ENCODE data around the gene FAM117A. TPM values are rescaled to one million over a fixed set of nuclear protein-coding genes. Genes with fewer than 3 reads are reported as not detected.

The FAM117A gene
- total RNA-seq, 6 experiments from 2014 or later: 4.4 to 7.3 (median 5.9) TPM

- Histone ChIP-seq H3K9me3 (no peaks in the 10 kb centered on the region), H3K27ac (peak overlapping the region in 1 of 3 donors; percentile 99), H3K4me3 (peak overlapping the region; percentile 92 to 99 (median 92)), H3K4me1 (peaks cover 0 to 30% (median 3%) of the 10 kb centered on the region in 4 donors), H3K36me3 (peaks cover 0 to 22% (median 7%) of the 10 kb centered on the region in 4 donors), H3K27me3 (no peaks in the 10 kb centered on the region)
- no peak for TF ChIP-seq POLR2A (IDR thresholded peaks at IDR 0.05)
- TF ChIP-seq, protein P1, sequence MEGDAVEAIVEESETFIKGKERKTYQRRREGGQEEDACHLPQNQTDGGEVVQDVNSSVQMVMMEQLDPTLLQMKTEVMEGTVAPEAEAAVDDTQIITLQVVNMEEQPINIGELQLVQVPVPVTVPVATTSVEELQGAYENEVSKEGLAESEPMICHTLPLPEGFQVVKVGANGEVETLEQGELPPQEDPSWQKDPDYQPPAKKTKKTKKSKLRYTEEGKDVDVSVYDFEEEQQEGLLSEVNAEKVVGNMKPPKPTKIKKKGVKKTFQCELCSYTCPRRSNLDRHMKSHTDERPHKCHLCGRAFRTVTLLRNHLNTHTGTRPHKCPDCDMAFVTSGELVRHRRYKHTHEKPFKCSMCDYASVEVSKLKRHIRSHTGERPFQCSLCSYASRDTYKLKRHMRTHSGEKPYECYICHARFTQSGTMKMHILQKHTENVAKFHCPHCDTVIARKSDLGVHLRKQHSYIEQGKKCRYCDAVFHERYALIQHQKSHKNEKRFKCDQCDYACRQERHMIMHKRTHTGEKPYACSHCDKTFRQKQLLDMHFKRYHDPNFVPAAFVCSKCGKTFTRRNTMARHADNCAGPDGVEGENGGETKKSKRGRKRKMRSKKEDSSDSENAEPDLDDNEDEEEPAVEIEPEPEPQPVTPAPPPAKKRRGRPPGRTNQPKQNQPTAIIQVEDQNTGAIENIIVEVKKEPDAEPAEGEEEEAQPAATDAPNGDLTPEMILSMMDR (IDR thresholded peaks at IDR 0.05): no peak
- ATAC-seq (no peak), DNase-seq (no peak)
- intact Hi-C loops (cut with DNase I): loop anchor here in 1 of 2 donors (5.0 kb wide), 1 partner anchor 69 kb away; no protein-coding TSS in a partner anchor
- 53% methylated on average over 10 of the region's 15 CpGs for WGBS (ENCODE audit: insufficient coverage, low coverage, low lambda C conversion rate, missing lambda C conversion rate)
Measured at GRCh38 chr17:49708515-49709183, 55.3 kb downstream of the FAM117A start.

DNA sequence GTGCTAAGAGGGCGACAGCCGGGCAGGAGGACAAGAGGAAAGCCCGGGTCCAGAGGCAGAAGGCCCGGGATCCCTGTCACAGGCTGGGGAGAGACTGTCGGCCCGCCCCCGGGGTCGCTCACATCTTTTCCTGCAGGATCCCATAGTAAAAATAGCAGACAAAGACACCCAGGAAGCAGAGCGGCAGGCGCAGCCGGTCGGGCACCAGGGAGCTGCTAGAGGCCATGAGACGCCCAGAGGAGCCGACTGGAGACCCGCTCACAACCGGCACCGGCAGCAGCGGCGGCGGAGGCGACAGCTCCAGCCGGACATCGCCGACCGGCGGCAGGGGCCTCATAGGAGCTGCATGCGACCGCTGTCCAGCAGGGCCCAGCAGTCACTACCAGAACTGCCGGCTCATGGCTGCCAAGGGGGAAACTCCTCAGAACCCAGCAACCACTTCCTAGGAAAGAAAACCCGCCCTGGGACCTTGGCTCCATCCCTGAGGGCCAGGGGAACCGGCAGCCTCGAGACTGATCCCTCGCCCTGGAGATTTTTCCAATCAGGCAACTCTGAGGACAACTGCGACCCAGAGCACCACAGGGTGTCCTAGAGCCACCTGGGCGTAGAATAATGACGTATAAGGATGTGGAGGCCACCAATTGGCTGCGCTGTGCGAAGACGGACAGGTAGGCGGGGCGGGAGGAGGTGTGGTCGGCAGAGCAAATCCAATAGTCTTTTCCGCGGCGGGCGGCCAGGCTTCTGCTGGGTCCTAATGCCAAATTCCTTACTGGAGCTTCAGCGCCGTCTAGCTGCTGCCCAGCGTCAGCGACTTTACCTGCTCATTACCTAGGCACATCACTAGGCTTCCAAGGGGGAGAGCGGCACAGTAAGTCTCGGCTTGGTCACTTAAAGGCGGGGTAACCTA lies 56.1 kb downstream of the FAM117A start, which contains the start of gene SLC35B1:
Gene SLC35B1 (minus strand): TSS at position 357 of the 907 bp plus-strand sequence. CDS start 131 bp downstream, at position 226.
- H3K4me3 ChIP-seq: peak within 1 kb of the TSS; percentile 92 to 99 (median 92)
- intact Hi-C loops (cut with DNase I): loop anchor here in 1 of 2 donors (5.0 kb wide), 1 partner anchor 69 kb away; no protein-coding TSS in a partner anchor
- H3K27me3 ChIP-seq: no peaks in the 10 kb centered on the region
- WGBS (ENCODE audit: insufficient coverage, low coverage, low lambda C conversion rate, missing lambda C conversion rate): 0% methylated on average over 16 of the region's 53 CpGs
- peak; percentile 94 to 97 (median 94) for ATAC-seq
- peak within 1 kb of the TSS; percentile 97 to 100 (median 99) for H3K27ac ChIP-seq
- peaks cover 0 to 30% (median 3%) of the 10 kb centered on the region in 4 donors for H3K4me1 ChIP-seq
- peaks cover 7 to 27% (median 14%) of the 10 kb centered on the region in 4 donors for H3K36me3 ChIP-seq
- DNase-seq: peak; percentile 99 to 100 (median 99)
- no peaks in the 10 kb centered on the region for H3K9me3 ChIP-seq
- TF ChIP-seq POLR2A (IDR thresholded peaks at IDR 0.05): peak; percentile 85
- TF ChIP-seq, protein P1 (IDR thresholded peaks at IDR 0.05): peak; percentile 61 to 76 (median 69)

GRCh38 chr17:49707246-49707607 lies 56.7 kb downstream of the FAM117A start:
- no peaks in the 10 kb centered on the region for H3K9me3 ChIP-seq
- WGBS (ENCODE audit: insufficient coverage, low coverage, low lambda C conversion rate, missing lambda C conversion rate): 1% methylated on average over 12 of the region's 12 CpGs
- intact Hi-C loops (cut with DNase I): loop anchor here in 1 of 2 donors (5.0 kb wide), 1 partner anchor 70 kb away; no protein-coding TSS in a partner anchor
- no peak for DNase-seq
- H3K27ac ChIP-seq: peak overlapping the region; percentile 97 to 100 (median 99)
- H3K27me3 ChIP-seq: no peaks in the 10 kb centered on the region
- peaks cover 0 to 30% (median 3%) of the 10 kb centered on the region in 4 donors for H3K4me1 ChIP-seq
- TF ChIP-seq, protein P1 (IDR thresholded peaks at IDR 0.05): no peak
- no peak for TF ChIP-seq POLR2A (IDR thresholded peaks at IDR 0.05)
- ATAC-seq: no peak
- H3K4me3 ChIP-seq: peak overlapping the region; percentile 92 to 99 (median 92)
- peaks cover 13 to 29% (median 20%) of the 10 kb centered on the region in 4 donors for H3K36me3 ChIP-seq

- intact Hi-C loops (cut with DNase I): loop anchor here in 1 of 2 donors (5.0 kb wide), 1 partner anchor 72 kb away; no protein-coding TSS in a partner anchor
- TF ChIP-seq, protein P1 (IDR thresholded peaks at IDR 0.05): no peak
- TF ChIP-seq POLR2A (IDR thresholded peaks at IDR 0.05): no peak
- DNase-seq (no peak), ATAC-seq (no peak)
- Histone ChIP-seq H3K9me3 (no peaks in the 10 kb centered on the region), H3K4me3 (no peak overlapping the region), H3K27ac (no peak overlapping the region), H3K27me3 (no peaks in the 10 kb centered on the region), H3K36me3 (peaks cover 13 to 49% (median 38%) of the 10 kb centered on the region in 4 donors), H3K4me1 (peaks cover 0 to 30% (median 3%) of the 10 kb centered on the region in 4 donors)
Measured at GRCh38 chr17:49705254-49705653, 58.7 kb downstream of the FAM117A start.

Data from right lobe of liver (tissue), 6 donors.